Measurements from ENCODE around the gene RASSF6.

GRCh38 chr4:73661646-73662119 is 41.4 kb upstream of the RASSF6 start:
- TF ChIP-seq EZH2phosphoT487 (IDR thresholded peaks at IDR 0.05; ENCODE audit: insufficient read depth, low read depth) (0 out of 2 replicates have a peak, but pooled peaks have one; percentile 84), EZH2 (IDR thresholded peaks at IDR 0.05; ENCODE audit: insufficient read depth, poor library complexity, severe bottlenecking) (no peak)
